Measurements from ENCODE around the gene DNAJB1.

Gene DNAJB1

GRCh38 chr19:14496029-14496833 lies 22.0 kb downstream of the DNAJB1 start, which contains the start of gene GIPC1:
Gene GIPC1, minus strand, starts transcription at chr19:14496127. Its CDS starts 13,151 bp downstream, at chr19:14482976.
- DNase-seq (ENCODE audit: low read depth) = peak; percentile 99

- DNase-seq (ENCODE audit: low read depth) = no peak
Measured at GRCh38 chr19:14495672-14496028, 22.5 kb downstream of the DNAJB1 start.

- peak; percentile 53 for DNase-seq (ENCODE audit: low read depth)
Measured at GRCh38 chr19:14494910-14495671, 23.1 kb downstream of the DNAJB1 start.

- DNase-seq (ENCODE audit: low read depth) = no peak
Measured at GRCh38 chr19:14494411-14494810, 23.8 kb downstream of the DNAJB1 start.

GRCh38 chr19:14492756-14493337 lies 25.4 kb downstream of the DNAJB1 start:
- no peak for DNase-seq (ENCODE audit: low read depth)

GRCh38 chr19:14487370-14488125 lies 30.6 kb downstream of the DNAJB1 start:
- DNase-seq (ENCODE audit: low read depth) = peak; percentile 59

GRCh38 chr19:14482172-14482941 lies 35.8 kb downstream of the DNAJB1 start:
- DNase-seq (ENCODE audit: low read depth) = no peak

- DNase-seq (ENCODE audit: low read depth) = peak; percentile 64
Measured at GRCh38 chr19:14480700-14481079, 37.5 kb downstream of the DNAJB1 start.

GRCh38 chr19:14479975-14480699 lies 38.1 kb downstream of the DNAJB1 start:
- DNase-seq (ENCODE audit: low read depth) = no peak

GRCh38 chr19:14479309-14479974 lies 38.8 kb downstream of the DNAJB1 start:
- no peak for DNase-seq (ENCODE audit: low read depth)

GRCh38 chr19:14478113-14478545 lies 40.1 kb downstream of the DNAJB1 start:
- no peak for DNase-seq (ENCODE audit: low read depth)

GRCh38 chr19:14477418-14478112 lies 40.6 kb downstream of the DNAJB1 start:
- no peak for DNase-seq (ENCODE audit: low read depth)

GRCh38 chr19:14476673-14477401 lies 41.4 kb downstream of the DNAJB1 start:
- peak; percentile 61 for DNase-seq (ENCODE audit: low read depth)

- no peak for DNase-seq (ENCODE audit: low read depth)
Measured at GRCh38 chr19:14476327-14476672, 41.9 kb downstream of the DNAJB1 start.

- peak; percentile 62 for DNase-seq (ENCODE audit: low read depth)
Measured at GRCh38 chr19:14475251-14476073, 42.7 kb downstream of the DNAJB1 start, which contains the start of gene PTGER1. Gene PTGER1, minus strand, starts transcription at chr19:14475354. Its CDS starts 1,034 bp downstream, at chr19:14474320.

GRCh38 chr19:14474827-14475226 lies 43.4 kb downstream of the DNAJB1 start:
- DNase-seq (ENCODE audit: low read depth) = no peak

GRCh38 chr19:14473978-14474578 lies 44.1 kb downstream of the DNAJB1 start:
- no peak for DNase-seq (ENCODE audit: low read depth)

All from ELR (cell line).